Mammary epithelial cell (primary cell): ENCODE results near the gene MRPL41.

Source experiments
- CTCF ChIP-seq, 2 donors: IDR thresholded peaks in 1 of 2; conservative IDR thresholded peaks in 1 of 2; 2 replicates each; pipeline ENCODE4 v1.5.1; 2011 to 2012; ENCODE audit warnings: inconsistent platforms in 2 of 2, low read length in 2 of 2, mild to moderate bottlenecking in 2 of 2, control low read depth in 1 of 2, low read depth in 1 of 2; ENCODE audit not compliant: insufficient read depth in 1 of 2; ENCODE audit errors: extremely low read depth in 1 of 2
- EZH2 ChIP-seq: IDR thresholded peaks from 2 replicates; pipeline ENCODE4 v1.6.1; 2012; ENCODE audit warnings: low read length, inconsistent platforms, borderline replicate concordance

- TF ChIP-seq CTCF (conservative IDR thresholded peaks at IDR 0.05 in 1 of 2, IDR thresholded peaks at IDR 0.05 in 1 of 2; ENCODE audit: extremely low read depth in 1 of 2, insufficient read depth in 1 of 2, low read depth in 1 of 2, low read length in 2 of 2): no peak
- TF ChIP-seq EZH2: no peak
Measured at GRCh38 chr9:137598943-137599342, 47.3 kb downstream of the MRPL41 start.
